Endometrium (tissue), 2 donors: ENCODE measurements around the gene PPRC1.
"Not testable (repeated sequence)": the region's sequence is repeated elsewhere in the genome, so short reads cannot be mapped to it uniquely, and the experiment has no call there.

ENCODE experiments used
- FAIRE-seq: peaks from 2 replicates; lab custom pipeline; 2012; peaks lifted over from hg19 to GRCh38; lab: Jason Lieb, UNC
- donor health status: control.
- donor health status: control.

PPRC1 gene

DNA sequence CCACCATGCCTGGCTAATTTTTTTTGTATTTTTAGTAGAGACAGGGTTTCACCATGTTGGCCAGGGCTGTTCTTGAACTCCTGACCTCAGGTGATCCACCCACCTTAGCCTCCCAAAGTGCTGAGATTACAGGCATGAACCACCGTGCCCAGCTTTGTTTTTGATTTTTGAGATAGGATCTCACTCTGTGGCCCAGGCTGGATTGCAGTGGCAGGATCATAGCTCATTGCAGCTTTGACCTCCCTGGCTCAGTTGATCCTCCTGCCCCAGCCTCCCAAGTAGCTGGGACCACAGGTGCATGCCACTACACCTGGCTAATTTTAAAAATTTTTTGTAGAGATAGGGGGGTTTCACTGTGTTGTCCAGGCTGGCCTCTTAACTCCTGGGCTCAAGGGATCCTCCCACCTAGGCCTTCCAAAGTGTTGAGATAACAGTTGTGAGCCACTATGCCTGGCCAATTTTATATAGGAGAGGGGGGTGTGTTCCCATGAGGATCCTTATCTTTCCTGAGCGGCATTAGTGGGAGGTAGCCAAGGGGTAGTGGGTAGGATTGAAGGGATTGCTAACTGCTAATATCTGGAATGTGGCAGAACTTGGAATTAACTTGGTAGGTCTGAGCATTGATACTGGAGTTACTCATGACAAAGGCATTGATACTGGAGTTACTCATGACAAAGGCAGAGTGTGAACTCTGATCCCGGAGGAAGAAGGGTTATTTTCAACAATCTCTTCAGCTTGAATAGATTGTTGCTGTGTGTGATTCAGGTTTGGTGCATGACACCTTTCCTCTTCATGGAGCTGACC lies 18.3 kb downstream of the PPRC1 start:
- no peak for FAIRE-seq

DNA sequence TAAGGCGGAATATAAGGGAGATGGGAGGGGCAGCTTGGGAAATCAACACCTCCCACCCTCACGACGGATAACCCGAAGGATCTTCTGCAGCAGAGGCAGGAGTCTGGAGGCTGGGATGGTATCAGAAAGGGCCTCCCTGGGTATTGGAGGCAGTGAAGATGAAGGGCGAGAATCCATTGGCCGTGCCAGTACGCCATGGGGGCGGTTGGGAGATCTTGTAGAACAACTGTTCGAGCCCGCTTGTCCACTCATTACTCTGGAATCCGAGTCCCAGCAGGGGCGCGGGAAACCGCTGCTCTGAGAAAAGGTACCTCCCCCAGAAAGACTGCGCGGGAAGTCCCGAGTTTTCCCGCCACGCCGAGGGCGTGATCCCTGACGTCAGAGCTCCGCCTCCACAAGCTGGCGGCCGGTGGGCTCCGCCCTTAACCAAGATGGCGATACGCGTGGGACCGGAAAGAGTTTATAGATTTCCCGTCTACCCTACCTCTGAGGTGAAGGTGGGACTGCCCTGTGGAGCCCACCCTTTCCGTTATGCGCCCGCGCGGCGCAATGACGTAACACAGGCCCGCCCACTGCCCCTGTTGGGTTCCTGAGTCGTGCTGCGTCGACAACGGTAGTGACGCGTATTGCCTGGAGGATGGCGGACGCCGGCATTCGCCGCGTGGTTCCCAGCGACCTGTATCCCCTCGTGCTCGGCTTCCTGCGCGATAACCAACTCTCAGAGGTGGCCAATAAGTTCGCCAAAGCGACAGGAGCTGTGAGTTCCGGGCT lies 19.1 kb downstream of the PPRC1 start, which contains the start of gene NOLC1:
Gene NOLC1 (plus strand): TSS at position 616 of the 771 bp plus-strand sequence. CDS start 22 bp downstream, at position 638.
- peak; percentile 97 for FAIRE-seq

DNA sequence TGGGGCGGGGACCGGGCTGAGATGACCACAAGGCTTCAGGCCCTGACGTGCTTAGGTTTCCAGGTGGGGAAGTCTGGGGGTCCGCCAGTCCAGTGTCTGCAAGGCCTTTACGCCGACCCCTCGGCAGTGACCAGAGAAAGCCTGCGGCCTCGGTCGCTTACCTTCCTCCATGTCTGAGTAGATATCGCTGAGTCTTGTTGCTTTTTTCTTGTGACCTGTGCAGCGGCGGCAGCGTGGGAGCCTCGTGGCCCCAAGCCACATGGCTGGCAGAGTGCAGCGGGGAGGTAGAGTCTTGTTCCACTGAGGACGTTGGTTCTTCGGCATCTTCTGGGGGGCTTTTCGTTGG lies 19.7 kb downstream of the PPRC1 start:
- FAIRE-seq = no peak

DNA sequence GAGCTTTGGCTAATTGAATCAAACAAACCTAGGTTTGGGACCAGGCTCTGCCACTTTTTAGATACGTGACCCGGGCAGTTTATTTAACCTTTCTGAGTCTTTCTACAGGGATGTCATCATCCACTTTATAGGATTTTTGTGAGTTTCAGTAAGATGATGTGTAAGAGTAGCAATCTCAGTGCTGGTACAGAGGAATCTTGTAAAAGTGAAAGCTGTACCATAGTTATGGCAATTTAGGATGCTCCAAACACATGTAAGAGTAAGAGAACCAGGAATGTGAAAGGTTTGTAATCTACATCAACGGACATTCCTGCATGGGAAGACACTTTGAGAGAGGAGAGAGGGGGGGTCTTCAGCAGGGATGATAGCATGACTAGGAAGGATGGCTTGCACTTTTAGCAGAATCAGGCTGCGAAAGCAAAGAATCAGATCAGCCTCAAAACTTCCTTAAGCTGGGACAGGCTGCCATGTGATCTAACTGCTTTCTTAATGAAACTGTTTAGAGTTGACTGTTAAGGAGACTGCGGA lies 20.3 kb downstream of the PPRC1 start:
- FAIRE-seq = no peak

DNA sequence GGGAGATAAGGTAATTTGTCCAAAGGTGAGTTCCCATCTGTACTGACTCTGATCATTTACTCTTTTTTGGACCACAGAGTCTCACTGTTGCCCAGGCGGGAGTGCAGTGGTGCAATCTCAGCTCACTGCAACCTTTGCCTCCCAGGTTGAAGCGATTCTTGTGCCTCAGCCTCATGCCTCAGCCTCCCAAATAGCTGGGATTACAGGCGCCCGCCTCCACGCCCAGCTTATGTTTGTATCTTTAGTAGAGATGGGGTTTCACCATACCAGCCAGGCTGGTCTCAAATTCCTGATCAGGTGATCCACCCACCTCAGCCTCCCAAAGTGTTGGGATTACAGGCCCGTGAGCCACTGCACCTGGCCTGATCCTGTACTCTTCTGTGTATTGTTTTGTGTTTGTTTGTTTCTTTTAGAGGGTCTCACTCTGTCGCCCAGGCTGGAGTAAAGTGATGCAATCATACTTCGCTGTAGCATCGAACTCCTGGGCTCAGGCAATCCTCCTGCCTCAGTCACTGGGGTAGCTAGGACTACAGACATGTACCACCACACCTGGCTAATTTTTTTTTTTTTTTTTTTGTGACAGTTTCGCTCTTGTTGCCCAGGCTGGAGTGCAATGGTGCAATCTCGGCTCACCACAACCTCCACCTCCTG lies 21.8 kb downstream of the PPRC1 start:
- FAIRE-seq = no peak

DNA sequence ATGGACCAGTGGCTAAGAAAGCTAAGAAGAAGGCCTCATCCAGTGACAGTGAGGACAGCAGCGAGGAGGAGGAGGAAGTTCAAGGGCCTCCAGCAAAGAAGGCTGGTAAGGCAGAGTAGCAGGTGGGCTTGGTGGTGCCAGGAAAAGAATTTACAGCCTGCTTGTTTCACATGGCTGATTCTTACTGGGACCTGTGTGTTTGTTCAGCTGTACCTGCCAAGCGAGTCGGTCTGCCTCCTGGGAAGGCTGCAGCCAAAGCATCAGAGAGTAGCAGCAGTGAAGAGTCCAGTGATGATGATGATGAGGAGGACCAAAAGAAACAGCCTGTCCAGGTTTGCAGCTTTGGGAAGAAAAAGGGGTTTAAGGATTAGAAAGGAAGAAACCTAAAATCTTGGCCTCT lies 24.4 kb downstream of the PPRC1 start:
- FAIRE-seq = no peak

DNA sequence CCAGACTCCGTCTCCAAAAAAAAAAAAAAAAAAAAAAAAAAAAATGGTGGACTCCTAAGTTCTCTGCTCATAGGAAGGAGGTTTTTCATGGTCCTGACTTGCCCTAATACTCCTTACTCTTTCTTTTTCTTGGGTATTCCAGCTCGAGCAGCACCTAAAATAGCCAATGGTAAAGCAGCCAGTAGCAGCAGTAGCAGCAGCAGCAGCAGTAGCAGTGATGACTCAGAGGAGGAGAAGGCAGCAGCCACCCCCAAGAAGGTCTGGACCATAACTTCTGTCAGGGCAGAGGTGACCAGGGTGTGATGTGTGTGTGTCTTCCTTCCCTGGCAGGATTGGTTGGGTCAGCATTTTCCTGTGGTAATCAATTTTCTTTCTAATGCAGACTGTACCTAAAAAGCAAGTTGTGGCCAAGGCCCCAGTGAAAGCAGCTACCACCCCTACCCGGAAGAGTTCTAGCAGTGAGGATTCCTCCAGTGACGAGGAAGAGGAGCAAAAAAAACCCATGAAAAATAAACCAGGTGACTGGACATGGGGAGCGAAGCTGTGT lies 26.3 kb downstream of the PPRC1 start:
- FAIRE-seq = no peak

DNA sequence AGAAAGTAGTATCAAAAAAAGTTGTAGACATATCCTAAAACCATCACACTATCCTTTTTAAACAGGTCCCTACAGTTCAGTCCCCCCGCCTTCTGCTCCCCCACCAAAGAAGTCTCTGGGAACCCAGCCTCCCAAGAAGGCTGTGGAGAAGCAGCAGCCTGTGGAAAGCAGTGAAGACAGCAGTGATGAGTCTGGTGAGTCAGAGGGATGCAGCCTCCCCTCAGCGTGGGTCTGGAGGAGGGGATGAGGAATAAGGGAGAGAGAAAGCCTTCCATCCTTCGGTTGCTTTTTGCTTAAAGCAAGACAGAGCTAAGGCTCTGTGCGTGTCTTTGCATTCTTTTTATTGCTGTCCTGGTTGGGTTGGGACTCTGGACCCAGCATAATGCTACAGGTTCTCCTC lies 27.0 kb downstream of the PPRC1 start:
- no peak for FAIRE-seq

DNA sequence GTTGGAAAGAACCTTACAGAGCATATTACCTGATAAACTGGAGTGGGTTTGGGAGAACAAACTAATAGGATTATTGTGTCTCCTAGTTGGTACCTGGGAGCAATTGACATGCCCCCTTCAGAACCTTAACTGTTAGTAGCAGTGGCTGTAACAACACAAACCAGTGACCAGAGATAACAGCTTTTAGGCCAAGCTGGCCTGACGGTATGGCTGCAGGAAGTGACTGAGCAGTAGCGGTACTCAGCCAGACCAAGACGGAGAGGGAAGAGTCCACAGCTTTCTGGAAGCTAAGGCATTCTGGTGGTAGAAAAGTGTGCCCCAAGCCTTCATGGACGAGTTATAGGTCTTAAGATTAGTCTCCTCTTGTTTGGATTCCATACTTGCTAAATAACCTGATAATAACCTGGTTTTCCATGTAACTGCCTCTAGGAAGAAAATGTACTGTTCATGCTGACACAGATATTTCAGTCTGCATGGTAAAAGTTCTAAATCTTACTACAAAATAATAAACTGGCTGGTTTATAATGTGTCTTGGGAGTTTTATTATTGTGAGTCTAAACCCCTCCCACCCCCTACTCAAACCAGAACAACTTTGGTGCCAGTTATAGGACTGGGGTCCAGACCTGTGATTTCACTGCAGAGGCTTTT lies 30.6 kb downstream of the PPRC1 start:
- FAIRE-seq = no peak

DNA sequence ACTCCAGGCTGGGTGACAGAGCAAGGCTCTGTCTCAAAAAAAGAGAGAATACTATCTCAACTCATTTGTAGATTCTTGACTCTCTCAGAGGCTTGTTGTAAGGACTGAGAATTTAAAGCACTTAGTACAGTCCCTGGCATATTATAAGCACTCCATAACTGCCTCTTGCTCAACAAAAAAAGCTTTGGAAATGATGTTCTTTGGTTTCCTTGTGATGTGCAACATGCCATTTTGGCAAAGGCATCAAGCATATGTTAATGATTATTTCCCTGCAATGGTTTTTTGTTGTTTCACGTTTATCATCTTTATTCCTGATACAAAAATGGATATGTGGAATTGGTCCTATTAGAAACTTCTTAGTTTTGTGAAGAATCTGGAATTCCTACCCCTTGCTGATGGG lies 35.0 kb downstream of the PPRC1 start:
- FAIRE-seq = no peak

DNA sequence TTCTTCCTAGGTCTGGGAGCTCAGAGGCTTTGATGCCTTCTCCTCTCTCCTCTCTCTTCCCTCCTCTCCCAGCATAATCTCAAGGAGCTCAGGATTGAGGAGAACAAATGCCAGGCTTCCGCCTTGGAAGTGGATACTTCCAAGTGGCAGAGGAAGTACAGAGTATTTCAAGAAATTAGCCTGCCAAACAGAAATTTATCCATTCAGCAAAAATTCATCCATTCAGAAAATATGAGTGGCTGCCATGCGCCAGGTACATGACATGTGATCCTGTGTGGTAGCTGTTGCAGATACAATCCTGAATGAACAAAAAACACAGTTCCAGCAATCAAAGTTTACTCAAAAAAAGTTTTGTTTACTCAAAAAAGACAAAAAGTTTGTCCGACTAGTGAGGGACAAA lies 37.8 kb downstream of the PPRC1 start:
- FAIRE-seq = no peak

DNA sequence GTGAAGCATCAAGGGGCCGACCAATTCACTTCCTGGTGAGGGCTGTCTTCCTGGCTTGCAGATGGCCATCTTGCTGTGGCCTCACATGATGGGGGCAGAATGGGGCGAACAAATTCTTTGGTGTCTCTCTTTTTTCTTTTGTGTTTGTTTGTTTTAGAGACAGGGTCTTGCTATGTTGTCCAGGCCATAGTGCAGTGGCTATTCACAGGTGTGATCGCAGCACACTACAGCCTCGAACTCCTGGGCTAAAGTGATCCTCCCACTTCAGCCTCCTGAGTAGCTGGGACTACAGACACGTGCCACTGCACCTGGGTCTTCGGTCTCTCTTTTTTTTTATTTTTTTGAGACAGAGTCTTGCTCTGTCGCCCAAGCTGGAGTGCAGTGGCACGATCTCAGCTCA lies 39.4 kb downstream of the PPRC1 start:
- FAIRE-seq = no peak

DNA sequence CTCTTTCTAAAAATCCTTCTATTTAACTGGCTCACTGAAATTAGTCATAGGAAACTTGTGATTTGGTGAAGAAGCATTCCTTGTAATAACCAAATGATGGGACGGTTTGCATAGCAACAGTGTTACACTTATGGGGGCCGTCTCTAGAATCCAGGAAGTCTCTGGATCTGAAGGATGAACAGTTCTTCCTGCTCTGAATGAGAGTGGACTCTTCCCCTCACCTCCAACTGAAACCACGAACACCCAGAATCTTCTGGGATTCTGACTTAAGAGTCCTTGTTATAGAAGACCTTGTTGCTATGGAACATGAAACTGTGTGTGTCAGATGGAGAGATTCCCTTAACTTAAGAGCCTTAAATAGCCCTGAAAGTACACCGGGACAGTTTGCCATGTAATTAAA lies 42.6 kb downstream of the PPRC1 start:
- FAIRE-seq = no peak

DNA sequence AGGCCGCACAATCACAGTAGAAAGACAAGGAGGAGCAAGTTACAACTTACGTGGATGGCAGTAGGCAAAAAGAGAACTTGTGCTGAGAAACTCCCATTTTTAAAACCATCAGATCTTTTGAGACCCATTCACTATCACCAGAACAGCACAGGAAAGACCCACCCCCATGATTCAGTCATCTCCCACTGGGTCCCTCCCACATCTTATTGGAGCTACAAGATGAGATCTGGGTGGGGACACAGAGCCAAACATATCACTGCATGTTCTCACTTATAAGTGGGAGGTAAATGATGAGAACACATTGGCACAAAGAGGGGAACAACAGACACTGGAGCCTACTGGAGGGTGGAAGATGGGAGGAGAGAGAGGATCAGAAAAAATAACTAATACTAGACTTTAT lies 51.8 kb downstream of the PPRC1 start:
- no peak for FAIRE-seq

DNA sequence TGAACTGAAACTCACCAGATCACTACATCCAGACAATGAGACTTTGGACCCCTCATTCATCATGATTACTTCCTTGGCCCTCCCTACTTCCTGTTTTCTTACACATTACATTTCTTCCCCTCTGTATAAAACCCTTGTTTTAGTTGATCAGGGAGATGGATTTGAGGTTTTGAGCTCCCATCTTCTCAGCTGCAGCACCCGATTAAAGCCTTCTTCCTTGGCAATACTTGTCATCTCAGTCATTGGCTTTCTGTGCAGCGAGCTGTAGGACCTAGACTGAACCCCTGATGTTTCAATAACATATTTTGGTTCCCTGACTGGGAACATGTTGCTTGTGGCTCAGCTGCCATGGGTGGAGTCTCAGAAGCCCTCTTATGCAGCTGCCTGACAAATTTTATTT lies 52.4 kb downstream of the PPRC1 start:
- FAIRE-seq = no peak

DNA sequence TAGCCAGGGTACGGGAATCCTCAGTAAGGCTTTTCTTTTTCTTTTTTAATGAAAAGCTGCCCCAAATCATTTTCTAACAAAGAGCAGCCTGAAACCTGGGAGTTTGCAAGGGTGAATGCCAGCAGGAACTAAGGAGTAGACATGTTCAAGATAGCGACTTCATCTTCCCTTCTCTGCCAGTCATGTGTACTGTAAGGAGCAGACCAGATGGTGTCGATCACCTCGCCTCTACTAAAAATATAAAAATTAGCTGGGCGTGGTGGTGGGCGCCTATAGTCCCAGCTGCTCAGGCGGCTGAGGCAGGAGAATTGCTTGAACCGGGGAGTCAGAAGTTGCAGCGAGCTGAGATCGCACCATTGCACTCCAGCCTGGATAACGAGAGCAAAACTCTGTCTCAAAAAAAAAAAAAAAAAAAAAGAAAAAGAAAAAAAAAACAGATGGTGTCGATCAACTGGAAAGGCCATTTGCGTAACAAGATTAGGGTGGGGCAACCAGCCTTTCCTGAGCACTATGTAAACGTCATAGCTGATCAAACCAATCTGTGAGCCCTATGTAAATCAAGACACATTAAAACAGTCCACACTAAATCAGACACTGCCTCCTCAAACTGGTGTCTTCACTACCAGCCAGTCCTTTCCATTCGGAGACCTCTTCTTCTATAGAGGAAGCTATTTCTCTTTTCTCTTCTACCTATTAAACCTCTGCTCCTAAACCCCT lies 53.1 kb downstream of the PPRC1 start:
- FAIRE-seq = no peak

DNA sequence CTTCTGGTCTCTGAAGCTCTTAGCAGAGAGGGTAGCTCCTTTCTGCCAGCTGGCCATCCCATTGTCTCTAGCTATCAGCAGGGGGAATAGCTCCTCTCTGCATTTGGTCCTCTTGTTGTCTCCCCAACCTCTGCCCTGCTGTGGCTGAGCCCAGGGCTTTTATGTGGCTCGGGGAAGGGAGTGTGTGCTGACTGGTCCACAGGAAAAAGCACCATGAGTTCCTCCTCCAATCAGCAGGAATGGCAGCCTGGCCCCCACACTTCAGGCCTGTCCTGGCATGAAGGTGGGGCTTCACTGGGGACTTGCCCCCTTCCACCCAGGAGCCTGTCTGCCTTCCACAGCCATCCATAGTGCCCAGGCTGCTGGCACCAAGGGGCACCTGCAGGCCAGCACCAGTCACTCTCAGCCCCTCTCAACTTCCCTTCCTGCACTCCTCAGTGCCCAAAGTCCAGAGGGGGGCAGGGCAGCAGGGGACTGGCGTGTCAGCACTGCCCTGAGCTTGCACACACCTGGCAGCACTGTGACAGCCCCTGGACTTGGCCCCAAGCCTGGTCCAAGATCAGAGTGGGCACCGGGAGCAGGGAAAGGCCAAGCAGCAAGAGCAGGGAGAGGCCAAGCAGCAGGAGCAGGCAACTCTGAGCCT lies 55.6 kb downstream of the PPRC1 start:
- FAIRE-seq = no peak

DNA sequence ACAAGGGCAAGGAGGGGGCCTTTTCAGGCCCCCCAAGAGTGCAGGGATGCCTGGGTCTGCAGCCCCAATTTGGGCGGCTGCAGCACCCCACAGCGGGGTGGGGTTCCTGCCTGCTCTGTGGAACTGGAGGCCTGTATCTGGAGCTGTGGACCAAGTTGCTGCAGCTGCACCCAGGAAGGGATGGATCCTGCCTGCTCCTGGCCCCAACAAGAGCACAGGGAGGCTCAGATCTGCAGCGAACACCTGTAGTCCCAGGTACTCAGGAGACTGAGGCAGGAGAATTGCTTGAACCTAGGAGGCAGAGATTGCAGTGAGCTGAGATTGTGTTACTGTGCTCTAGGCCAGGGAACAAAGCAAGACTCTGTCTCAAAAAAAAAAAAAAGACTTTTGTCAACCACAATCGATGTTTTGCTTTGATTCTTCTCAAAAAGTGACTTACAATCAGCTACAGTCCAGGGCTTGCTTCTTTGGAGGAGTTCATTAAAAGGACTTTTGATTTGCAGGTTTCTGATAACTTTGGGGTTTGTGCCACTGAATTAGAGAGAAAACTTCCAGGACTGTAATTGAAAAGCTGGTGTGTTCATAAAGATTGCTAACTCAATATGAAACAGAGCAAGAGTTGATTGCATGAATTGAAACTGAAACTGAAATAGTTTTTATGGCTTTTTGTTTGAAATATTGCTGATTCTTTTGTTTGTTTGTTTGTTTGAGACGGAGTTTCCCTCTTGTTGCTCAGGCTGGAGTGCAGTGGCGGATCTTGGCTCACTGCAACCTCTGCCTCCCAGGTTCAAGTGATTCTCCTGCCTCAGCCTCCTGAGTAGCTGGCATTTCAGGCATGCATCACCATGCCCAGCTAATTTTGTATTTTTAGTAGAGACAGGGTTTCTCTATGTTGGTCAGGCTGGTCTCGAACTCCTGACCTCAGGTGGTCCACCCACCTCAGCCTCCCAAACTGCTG lies 56.4 kb downstream of the PPRC1 start:
- not testable (repeated sequence) for FAIRE-seq

DNA sequence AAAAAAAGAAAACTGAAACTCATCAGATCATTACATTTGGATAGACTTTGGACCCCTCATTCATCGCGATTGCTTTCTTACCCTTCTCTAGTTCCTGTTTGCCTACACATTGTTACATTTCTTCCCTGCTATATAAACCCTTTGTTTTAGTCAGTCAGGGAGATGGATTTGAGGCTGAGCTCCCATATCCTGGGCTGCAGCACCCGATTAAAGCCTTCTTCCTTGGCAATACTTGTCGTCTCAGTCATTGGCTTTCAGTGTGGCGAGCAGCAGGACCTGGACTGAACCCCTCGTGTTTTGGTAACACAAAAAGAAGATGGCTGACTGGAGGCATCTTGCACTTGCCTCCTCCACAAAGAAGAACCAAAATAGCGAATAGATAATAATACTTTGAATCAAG lies 59.1 kb downstream of the PPRC1 start:
- no peak for FAIRE-seq
